ENCODE measurements around the gene AGAP2.
"Not testable (repeated sequence)": the region's sequence is repeated elsewhere in the genome, so short reads cannot be mapped to it uniquely, and the experiment has no call there.

AGAP2 gene

GRCh38 chr12:57722716-57723629 is 15.6 kb downstream of the AGAP2 start:
- no peak for DNase-seq (ENCODE audit: low read depth in 2 of 2)

- not testable (repeated sequence) for DNase-seq (ENCODE audit: low read depth in 2 of 2)
These were observed 16.5 kb downstream of the AGAP2 start for GRCh38 chr12:57721846-57722608.

- no peak for DNase-seq (ENCODE audit: low read depth in 2 of 2)
These were observed 17.6 kb downstream of the AGAP2 start for GRCh38 chr12:57720606-57721595.

- DNase-seq (ENCODE audit: low read depth in 2 of 2), result no peak
These were observed 18.6 kb downstream of the AGAP2 start for GRCh38 chr12:57719777-57720605.

GRCh38 chr12:57718641-57719528 is 19.7 kb downstream of the AGAP2 start:
- DNase-seq (ENCODE audit: low read depth in 2 of 2), result no peak

- no peak for DNase-seq (ENCODE audit: low read depth in 2 of 2)
These were observed 20.5 kb downstream of the AGAP2 start for GRCh38 chr12:57717846-57718640.

GRCh38 chr12:57717131-57717530 is 21.4 kb downstream of the AGAP2 start:
- no peak for DNase-seq (ENCODE audit: low read depth in 2 of 2)

GRCh38 chr12:57716305-57716704 is 22.2 kb downstream of the AGAP2 start:
- no peak for DNase-seq (ENCODE audit: low read depth in 2 of 2)

- DNase-seq (ENCODE audit: low read depth in 2 of 2), result no peak
These were observed 22.8 kb downstream of the AGAP2 start for GRCh38 chr12:57715786-57716185.

GRCh38 chr12:57715036-57715748 is 23.4 kb downstream of the AGAP2 start:
- DNase-seq (ENCODE audit: low read depth in 2 of 2), result not testable (repeated sequence)

GRCh38 chr12:57713209-57713608 is 25.3 kb downstream of the AGAP2 start:
- DNase-seq (ENCODE audit: low read depth in 2 of 2), result no peak

- no peak for DNase-seq (ENCODE audit: low read depth in 2 of 2)
These were observed 25.8 kb downstream of the AGAP2 start for GRCh38 chr12:57712701-57713100.

GRCh38 chr12:57708296-57708695 is 30.2 kb downstream of the AGAP2 start:
- DNase-seq (ENCODE audit: low read depth in 2 of 2), result no peak

GRCh38 chr12:57707250-57707649 is 31.3 kb downstream of the AGAP2 start:
- no peak for DNase-seq (ENCODE audit: low read depth in 2 of 2)

- no peak for DNase-seq (ENCODE audit: low read depth in 2 of 2)
These were observed 38.2 kb downstream of the AGAP2 start for GRCh38 chr12:57700317-57700716.

GRCh38 chr12:57698414-57698813 is 40.1 kb downstream of the AGAP2 start:
- DNase-seq (ENCODE audit: low read depth in 2 of 2), result no peak

- no peak for DNase-seq (ENCODE audit: low read depth in 2 of 2)
These were observed 41.5 kb downstream of the AGAP2 start for GRCh38 chr12:57697076-57697475.

- DNase-seq (ENCODE audit: low read depth in 2 of 2), result no peak
These were observed 42.6 kb downstream of the AGAP2 start for GRCh38 chr12:57695770-57696432.

All from stimulated activated CD4-positive, alpha-beta T cell treated with anti-CD3 and anti-CD28 coated beads, Interleukin-12 subunit alpha, Interleukin-12 subunit beta, amount 100 ng/mL, for 24 hours (primary cell).